ENCODE data around the gene KPNA3. TPM values are rescaled to one million over a fixed set of nuclear protein-coding genes. Genes with fewer than 3 reads are reported as not detected.
"Not testable (repeated sequence)": the region's sequence is repeated elsewhere in the genome, so short reads cannot be mapped to it uniquely, and the experiment has no call there.

The KPNA3 gene
- total RNA-seq, 1 experiment from 2014 or later: 19.2 TPM

DNA sequence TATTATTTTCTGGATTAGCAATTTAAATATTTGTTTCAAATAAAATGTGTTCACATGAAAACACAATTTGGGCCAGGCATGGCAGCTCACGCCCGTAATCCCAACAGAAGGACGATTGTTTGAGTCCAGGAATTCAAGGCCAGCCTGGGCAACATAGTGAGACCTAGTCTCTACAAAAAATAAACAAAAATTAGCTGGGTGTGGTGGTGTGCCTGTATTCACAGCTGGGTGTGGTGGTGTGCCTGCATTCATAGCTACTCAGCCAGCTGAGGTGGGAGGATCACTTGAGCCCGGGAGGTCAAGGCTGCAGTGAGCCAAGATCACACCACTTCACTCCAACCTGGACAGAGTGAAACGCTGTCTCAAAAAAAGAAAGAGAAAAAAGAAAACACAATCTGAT lies 46.4 kb downstream of the KPNA3 start:
- no peak for DNase-seq (ENCODE audit: low spot score)

DNA sequence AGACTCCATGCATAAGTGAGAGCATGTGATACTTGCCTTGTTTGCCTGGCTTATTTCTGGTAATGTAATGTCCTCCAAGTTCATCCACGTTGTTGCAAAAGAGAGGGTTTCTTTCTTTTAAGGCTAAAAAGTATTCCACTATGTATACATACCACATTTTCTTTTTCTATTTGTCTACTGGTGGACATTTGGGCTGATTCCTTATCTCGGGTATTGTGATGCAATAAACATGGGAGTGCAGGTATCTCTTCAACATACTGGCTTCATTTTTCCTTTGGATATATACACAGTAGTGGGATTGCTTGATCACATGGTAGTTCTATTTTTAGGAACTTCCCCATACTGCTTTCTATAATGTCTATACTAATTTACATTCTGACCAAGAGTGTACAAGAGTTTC lies 51.6 kb downstream of the KPNA3 start:
- DNase-seq (ENCODE audit: low spot score): no peak

DNA sequence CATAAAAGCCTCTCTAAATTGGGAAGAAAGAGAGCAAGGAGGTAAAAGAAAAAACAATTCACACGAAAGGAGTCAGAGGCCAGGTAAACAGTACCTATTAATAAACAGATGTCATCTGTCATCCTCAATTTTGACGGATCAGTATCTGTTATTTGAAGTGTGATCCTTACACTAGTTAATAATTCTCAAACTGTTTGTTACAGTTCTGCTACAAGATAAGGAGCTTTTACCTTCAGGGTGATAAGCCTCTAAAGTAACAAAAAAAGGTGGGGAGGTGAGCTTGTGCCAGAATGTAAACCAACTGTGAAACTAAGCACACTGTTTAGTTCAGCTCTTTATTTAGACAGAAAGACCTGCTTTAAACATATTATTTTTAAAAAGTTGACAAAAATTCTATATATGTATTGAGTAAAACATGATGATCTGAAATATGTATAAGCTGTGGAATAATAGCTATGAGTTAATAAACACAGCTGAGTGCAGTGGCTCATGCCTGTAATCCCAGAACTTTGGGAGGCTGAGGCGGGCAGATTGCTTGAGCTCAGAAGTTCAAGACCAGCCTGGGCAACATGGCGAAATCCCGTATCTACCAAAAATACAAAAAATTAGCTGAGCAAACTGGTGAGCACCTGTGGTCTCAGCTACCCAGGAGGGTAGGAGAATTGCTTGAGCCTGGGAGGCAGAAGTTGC lies 52.8 kb downstream of the KPNA3 start:
- no peak for DNase-seq (ENCODE audit: low spot score)

GRCh38 chr13:49733181-49733951 lies 59.1 kb downstream of the KPNA3 start:
- no peak for DNase-seq (ENCODE audit: low spot score)

- no peak for DNase-seq (ENCODE audit: low spot score)
These were observed 60.7 kb downstream of the KPNA3 start for GRCh38 chr13:49731766-49732165.

DNA sequence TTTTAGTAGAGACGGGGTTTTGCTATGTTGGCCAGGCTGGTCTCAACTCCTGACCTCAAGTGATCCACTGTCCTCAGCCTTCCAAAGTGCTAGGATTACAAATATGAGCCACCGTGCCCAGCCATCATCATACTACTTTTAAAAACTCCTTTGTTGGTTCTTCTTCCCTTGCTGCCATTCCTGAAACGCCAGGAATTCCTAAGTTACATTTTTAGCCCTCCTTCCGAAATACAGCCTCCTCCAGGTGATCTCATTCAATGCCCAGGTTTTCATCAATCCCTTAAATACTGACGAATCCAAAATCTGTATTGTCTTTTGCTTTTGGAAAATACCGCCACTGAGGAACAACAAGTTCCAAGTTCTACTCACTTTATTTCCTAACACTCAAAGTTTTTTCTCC lies 75.9 kb downstream of the KPNA3 start:
- no peak for DNase-seq (ENCODE audit: low spot score)

GRCh38 chr13:49714757-49715156 lies 77.7 kb downstream of the KPNA3 start:
- DNase-seq (ENCODE audit: low spot score): no peak

GRCh38 chr13:49711218-49711863 lies 81.1 kb downstream of the KPNA3 start:
- peak; percentile 3 for DNase-seq (ENCODE audit: low spot score)

GRCh38 chr13:49704264-49704663 lies 88.2 kb downstream of the KPNA3 start:
- not testable (repeated sequence) for DNase-seq (ENCODE audit: low spot score)

DNA sequence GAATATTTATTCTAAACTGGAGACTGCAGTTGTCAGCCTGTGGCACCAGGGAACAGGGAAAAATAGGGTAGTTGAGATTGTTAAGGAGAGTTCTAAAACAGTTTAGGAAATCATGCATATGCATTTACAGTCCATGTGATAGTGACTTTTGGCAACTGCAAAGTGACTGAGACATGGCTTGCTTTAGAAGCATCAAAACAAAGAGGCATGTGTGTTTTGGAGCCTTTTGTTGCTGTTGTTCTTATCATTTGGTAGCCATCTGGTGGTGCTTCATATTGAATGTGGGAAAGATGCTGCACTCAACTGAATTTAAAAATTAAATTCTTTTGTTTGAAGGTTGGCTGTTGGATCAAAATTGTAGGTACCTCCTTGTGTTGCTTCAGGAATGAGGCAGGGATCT lies 91.0 kb downstream of the KPNA3 start:
- DNase-seq (ENCODE audit: low spot score): no peak

GRCh38 chr13:49697468-49697867 lies 95.0 kb downstream of the KPNA3 start:
- no peak for DNase-seq (ENCODE audit: low spot score)

DNA sequence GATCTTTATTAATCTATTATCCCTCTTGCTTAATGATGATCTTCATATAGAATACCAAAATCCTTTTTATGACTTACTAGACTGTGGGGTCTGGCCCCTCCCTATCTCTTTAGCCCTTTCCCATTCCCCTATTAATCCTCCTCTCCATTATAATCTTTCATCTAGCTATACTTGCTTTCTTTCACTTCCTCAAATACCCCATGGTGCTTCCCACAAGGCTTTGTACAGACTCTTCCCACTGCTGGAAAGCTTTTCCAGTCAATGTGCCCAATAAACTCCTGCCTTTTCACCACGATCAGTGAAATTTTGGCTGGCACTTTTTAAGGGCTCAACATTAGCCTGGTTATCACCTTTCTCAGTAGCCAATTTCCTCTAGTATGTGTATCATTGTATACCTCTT lies 98.0 kb downstream of the KPNA3 start:
- no peak for DNase-seq (ENCODE audit: low spot score)

DNA sequence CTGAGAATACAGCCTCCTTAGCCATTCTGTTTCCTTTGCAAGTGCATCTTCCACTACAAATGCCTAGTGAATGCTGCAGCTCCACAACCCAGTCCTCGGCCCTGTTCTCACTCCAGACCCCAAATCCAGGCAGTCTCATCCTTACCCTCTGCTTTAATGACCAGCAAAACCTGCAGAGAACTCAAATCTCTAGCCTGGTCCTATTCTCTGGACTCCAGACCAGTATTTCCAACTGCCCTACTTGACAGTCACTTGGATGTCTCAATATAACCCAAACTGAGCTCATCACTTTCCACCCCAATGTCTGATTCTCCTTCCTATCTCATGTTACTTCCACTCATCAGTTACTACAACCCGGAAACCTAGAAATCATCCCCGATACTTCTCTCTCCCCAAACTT lies 98.6 kb downstream of the KPNA3 start:
- no peak for DNase-seq (ENCODE audit: low spot score)

GRCh38 chr13:49693191-49693733 lies 99.2 kb downstream of the KPNA3 start:
- no peak for DNase-seq (ENCODE audit: low spot score)

DNA sequence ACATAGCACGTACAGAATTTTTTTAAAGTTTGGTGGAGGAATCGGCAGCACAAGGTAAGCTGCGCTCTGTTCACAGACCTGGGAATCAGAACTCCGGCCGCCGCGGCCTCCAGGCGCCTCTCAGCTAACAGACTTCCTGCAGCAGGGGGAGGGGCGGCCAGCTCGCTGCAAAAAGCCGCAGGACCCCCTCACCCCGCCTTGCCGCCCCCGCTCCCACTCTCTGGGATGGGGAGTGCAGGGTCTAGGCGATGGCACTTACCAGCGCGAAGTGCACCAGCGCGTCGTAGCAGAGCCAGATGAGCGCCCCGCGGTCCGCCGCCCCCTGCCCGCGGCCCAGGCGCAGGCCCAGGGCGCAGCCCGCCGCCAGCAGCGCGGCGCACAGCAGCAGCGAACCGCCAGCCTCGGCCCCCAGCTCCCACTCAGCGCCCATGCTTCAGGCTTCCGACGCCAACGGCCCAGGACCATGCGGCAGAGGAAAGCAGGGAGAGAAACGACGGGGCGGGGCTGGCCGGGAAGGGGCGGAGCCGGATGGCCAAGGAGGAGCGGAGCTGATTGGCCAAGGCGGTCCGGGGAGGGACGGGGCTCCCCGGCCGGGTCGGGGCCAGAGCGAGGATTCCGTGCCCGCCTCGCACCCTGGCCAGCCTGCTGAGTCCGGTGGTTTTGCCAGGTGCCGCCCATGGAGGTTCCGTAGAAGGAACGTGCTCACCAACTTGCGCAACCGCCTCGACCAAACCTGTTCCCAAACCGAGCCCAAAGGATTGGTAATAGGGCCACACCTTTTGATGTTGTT lies 101.3 kb downstream of the KPNA3 start, which contains the start of gene EBPL:
TSS of gene EBPL (minus strand) at position 492 of the 790 bp plus-strand sequence. CDS start at position 430, 62 bp downstream.
- peak; percentile 74 for DNase-seq (ENCODE audit: low spot score)

- peak; percentile 12 for DNase-seq (ENCODE audit: low spot score)
These were observed 102.1 kb downstream of the KPNA3 start for GRCh38 chr13:49690133-49690994.

GRCh38 chr13:49683489-49683888 lies 109.0 kb downstream of the KPNA3 start:
- no peak for DNase-seq (ENCODE audit: low spot score)

- no peak for DNase-seq (ENCODE audit: low spot score)
These were observed 110.5 kb downstream of the KPNA3 start for GRCh38 chr13:49681842-49682435.

- DNase-seq (ENCODE audit: low spot score): peak; percentile 4
These were observed 113.2 kb downstream of the KPNA3 start for GRCh38 chr13:49679246-49679645.
